Activated gamma-delta T cell treated with Interleukin-2 at 50 U/mL for 16 hours (primary cell): ENCODE results near the gene KCTD2.
"Not testable (repeated sequence)": the region's sequence is repeated elsewhere in the genome, so short reads cannot be mapped to it uniquely, and the experiment has no call there.

Source experiments
- DNase-seq: peaks from one replicate; pipeline ENCODE4 v3.0.0-alpha.2; 2020

The KCTD2 gene

DNA sequence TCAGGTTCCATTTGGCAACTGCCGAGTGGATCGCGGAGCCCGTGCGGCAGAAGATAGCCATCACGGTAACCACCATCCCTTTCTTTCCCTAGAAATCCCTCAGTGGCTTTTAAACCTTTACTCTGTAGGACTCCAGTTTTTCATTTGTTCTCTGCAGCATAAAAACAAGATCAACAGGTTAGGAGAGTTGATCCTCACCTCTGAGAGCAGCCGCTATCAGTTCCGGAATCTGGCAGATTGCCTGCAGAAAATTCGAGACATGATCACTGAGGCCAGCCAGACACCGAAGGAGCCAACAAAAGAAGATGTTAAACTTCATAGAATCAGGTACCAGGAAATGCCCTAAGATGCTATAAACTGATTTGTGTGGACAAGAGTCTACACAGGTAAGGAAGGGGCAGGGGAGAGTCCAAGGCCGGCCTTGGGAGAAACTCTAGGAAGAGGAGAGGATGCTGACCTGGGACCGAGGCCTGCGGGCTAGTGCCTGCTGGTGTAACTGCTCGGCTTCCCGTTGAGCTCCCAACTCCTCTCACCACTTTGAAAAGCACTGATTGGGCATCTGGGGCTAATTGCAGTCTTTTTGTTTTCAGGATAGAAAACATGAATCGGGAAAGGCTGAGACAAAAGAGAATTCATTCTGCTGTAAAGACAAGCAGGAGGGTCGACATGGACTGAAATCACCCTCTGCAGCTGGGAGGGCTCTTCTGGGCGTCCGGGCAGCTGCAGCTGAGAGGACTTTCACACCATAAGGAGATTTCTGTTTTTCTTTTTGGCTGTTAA, 26.5 kb upstream of the KCTD2 start:
- DNase-seq: no peak

DNA sequence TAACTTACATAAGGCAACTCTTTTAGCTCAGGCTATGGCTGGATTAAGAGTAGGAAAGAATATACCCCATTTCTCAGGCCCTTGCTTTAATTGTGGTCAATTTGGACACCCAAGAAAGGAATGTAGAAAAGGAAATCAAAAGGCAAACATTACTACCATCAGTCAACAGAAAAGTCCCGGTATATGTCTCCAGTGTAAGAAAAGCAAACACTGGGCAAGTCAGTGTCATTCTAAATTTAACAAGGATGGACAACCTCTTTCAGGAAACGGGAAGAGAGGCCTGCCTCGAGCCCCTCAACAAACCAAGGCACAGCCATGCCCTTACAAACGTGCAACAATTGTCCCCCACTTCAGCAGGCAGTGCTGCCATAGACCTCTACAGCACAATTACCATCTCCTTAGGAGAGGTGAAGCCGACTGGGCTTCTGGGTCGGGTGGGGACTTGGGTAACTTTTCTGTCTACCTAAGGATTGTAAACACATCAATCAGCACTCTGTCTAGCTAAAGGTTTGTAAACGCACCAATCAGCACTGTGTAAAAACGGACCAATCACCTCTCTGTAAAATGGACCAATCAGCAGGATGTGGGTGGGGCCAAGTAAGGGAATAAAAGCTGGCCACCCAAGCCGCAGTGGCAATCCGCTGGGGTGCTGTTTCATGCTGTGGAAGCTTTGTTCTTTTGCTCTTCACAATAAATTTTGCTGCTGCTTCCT, 22.2 kb upstream of the KCTD2 start:
- DNase-seq: peak; percentile 38

DNA sequence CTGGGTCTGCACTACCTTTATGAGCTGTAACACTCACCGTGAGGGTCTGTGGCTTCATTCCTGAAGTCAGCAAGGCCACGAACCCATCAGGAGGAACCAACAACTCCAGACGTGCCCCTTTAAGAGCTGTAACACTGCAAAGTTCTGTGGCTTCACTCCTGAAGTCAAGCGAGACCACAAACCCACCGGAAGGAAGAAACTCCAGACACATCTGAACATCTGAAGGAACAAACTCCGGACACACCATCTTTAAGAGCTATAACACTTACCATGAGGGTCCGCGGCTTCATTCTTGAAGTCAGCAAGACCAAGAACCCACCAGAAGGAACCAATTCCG, 21.7 kb upstream of the KCTD2 start:
- not testable (repeated sequence) for DNase-seq

DNA sequence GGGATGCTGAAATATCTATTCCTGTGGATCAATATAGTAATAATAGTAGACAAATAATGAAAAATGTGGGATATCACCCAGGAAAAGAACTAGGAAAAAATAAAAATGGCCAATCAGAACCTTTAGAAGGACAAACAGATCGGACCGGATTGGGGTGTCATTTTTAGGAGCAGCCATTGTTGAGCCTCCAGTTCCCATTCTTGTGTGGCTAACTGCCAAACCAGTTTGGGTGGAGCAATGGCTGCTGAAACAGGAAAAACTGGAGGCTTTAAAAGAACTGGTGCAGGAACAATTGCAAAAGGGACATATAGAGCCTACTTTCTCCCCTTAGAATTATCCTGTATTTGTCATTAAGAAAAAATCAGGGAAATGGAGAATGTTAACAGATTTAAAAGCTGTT, 20.4 kb upstream of the KCTD2 start:
- DNase-seq: not testable (repeated sequence)

DNA sequence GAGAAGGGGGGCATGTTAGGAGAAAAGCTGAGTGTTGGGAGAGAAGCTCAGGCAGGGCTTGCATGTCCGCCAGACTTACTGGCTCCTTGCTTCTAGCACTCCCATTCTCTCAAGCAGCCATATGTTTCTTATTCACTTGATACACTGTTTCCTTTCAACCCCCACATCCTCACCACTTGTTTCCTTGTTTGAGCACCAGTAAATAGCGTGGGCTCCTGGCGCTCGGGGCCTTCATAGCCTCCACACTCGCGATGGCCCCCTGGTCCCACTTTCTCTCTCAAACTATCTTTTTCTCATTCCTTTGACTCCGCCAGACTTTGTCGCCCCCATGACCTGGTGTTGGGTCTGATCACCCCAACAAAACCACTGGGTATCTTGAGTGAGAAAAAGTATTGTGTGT, 16.9 kb upstream of the KCTD2 start:
- DNase-seq: no peak

DNA sequence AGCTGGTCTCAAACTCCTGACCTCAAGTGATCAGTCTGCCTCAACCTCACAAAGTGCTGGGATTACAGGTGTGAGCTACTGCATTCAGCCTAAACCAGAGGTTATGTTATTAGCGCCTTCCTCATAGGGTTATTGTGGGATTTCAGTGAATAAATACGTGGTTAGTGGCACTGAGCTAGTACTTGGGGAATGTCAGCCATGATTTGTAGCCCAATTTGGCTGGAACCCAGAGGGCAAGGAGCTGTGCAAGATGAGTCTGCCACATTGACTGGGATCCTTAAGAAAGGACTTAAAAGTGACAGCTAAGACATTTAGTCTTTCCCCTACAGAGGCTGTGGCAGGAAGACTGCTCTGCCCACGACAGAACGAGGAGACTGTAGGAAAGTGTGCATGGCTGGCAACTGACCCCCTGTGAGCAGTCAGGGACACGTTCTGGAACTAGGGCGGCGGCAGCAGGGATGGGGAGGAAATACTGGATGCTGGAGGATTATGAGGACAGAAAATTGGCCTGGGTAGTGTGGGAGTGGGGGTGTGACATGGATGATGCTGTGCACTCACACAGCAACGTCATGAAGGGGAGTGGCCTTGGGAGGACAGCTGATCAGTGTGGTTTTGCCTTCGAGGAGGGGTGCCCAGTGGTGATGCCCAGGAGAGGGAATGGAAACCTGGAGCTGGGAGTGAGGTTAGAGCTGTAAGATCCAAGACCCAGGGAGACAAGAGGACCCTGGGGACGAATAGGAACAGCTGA, 14.9 kb upstream of the KCTD2 start:
- DNase-seq: peak; percentile 19

DNA sequence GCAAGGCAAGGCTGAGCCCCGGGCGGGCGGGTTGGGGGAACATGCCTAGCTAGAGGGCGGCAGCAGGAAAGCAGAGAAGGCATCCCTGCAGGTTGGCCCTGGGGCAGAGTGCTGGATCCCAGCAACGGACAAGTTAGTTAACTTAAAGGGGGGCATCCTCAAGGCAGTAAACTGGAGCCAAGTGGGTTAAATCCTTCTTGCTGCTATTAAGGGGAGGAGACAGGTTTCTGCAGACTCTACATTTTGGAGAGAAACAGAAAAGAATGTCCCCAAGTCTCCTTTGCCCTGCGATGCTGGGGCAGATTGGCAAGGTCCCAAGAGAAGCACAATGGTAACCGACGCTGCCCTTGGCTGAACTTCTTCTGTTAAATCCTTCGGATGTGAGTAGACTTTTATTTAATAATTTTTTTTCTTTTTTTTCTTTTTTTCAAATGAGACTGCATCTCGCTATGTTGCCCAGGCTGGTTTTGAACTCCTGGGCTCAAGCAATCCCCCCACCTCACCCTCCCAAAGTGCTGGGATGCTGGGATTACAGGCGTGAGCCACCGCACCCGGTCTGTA, 14.2 kb upstream of the KCTD2 start:
- DNase-seq: no peak

DNA sequence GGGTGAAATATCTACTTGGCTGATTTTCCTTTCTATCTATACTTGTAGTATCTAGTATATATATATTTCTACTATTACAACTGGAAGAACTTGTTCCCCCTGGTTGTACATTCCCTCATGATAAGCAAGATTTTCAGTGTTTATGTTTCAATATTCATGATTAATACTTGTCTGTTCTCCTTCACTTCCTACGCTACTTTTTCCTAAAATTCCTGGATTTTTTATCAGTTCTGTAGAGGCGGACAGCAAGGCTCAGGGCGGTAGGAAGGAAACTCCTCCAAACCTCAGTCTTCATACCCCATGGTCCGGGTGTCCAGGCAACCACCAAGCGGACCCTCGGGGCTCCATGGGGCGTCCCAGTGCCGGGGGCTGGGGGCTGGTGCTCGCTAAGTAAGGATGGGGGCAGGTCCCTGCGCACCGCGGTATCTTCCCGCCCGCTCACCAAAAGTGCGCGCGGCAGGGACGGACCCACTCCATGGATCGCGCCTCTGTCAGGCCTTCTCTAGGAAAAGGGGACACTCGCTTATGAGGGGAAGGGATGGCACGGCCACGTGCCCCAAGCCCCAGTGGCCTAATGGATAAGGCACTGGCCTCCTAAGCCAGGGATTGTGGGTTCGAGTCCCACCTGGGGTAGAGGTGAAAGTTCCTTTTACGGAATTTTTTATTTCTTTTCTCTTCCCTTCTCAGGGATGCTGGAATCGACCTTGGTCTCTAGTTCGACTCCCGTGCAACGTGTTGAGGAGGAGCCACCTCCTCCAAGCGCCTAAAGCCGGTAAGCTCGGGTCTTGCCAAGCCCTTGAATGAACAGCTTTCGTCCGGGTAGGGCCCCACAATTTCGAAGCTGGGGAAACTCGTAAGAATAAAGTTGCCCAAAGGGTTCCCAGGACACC, 13.4 kb upstream of the KCTD2 start:
- peak; percentile 74 for DNase-seq

DNA sequence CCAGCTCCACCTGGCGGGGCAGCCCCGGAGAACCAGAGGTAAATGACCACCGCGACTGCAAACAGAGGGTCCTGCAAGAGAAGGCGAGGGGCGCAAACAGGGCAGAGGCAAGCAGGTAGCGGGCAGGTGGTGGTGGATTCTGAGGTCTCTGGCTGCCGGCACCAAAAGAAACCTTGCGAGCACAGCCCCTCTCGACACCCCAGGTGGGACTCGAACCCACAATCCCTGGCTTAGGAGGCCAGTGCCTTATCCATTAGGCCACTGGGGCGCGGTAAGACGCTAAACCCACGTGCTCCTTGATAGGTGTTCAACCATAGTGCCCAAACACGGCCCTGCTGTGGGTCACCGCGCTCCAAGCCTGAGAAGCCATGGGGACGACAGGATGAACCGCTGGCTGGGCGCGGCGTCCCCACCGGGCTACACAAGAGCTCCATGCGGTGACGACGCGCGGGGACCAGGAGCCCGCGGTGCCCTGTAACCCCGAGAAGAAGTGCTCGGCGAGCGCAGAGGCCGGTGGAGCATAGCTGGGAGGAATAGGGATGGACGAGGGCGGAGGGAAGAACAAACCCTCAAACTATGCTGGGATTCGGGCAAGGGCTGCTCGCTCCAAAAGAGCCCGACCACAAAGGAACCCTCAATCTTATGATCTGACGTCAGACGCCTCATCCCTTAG, 12.7 kb upstream of the KCTD2 start:
- DNase-seq: peak; percentile 64

DNA sequence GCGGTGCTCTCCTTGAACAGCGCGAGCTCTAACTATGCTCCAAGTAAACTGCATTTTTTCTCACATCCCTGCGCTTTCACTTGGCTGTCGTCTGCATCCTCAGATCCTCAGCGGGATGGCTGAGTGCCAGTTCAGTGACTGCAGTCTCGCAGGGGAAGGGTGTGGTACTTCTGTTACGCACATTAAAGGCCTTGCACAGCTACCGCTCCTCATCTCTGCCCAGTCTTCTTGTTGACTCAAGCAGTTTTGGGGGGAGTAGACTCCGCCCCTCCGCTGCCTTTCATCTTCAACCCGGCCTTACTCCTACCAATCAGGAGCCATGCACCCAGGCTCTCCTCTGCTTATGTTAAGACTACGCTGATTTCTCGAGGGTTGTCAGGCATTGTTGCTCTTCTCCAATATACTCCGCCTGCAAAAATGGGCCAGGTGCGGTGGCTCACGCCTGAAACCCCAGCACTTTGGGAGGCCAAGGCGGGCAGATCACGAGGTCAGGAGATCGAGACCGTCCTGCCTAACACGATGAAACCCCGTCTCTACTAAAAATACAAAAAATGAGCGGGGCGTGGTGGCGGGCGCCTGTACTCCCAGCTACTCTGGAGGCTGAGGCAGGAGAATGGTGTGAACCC, 10.3 kb upstream of the KCTD2 start:
- peak; percentile 84 for DNase-seq

DNA sequence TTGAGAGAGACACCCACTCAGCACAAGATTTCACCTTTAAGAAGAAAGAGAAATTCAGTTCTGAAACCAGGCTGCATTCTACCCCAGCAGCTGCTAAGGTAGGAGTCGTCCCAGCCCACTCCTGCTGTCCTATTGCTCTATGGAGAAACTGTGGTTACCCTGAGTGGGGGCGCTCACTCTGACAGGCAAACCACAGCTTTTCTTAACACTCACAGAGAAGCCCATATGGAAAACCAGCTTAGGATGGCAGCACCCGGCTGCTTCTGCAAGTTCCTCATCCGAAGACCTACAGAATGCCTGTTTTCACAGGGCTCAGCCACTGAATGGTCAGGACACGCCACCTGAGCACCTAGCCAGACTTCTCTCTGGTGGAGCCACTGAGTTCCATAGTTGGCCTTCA, 7.8 kb upstream of the KCTD2 start:
- DNase-seq: no peak

DNA sequence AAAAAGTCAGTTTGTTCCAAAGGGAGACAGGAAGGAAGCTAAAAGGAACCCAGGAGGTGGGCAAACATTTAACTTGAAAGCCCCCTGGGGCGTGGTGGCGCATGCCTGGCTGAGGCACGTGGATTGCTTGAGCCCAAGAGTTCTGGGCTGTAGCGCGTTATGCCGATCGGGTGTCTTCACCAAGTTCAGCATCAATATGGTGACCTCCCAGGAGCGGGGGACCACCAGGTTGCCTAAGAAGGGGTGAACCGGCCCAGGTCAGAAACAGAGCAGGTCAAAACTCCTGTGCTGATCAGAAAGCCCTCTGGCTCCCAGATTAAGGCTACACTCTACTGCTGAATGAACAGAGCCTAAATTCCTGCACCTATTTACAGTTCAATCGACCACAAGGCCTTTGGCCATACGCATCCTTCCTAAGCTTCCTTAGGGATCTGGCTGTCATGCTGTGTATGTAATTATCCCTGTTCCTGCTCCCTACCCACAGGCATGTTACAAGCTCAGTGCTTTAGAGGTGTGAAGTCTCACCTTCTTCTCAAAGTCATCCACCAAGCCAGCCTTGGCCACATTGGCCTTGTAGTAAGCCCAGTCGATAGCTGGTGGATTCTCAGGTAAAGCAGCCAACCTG, 5.3 kb upstream of the KCTD2 start:
- no peak for DNase-seq

DNA sequence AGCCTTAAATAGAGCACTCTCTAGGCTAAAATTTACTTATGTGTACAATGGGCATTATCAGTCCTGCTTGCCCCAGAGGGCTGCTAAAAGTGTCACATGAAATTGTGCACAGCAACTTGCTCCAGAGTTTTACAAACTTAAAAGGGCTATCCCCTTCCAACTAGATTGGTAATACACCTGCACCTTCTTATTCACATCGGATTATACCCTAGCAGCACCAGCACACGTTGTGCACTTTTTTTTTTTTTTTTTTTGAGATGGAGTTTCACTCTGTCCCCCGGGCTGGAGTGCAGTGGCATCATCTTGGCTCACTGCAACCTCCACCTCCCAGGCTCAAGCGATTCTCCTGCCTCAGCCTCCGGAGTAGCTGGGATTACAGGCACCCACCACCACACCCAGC, 3.2 kb upstream of the KCTD2 start:
- DNase-seq: not testable (repeated sequence)

DNA sequence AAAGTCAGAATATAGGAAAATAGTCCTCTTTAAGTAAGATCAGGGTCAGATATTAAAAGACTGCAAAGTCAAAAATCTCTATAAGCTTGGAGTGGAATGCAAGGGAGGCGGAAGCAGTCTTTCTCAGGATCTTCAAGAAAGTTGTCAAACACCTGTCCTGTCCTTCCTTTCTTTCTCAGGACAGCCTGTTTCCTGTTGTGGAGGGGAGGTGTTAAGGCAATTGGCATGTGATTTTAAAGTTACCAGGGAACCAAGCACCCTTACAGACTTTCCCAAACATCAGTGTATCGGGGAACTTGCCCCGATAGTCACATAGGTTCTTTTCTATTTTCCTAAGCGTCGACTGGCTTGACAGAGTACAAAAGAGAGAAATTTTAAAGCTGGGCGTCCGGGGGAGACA, 2.3 kb upstream of the KCTD2 start:
- DNase-seq: no peak

DNA sequence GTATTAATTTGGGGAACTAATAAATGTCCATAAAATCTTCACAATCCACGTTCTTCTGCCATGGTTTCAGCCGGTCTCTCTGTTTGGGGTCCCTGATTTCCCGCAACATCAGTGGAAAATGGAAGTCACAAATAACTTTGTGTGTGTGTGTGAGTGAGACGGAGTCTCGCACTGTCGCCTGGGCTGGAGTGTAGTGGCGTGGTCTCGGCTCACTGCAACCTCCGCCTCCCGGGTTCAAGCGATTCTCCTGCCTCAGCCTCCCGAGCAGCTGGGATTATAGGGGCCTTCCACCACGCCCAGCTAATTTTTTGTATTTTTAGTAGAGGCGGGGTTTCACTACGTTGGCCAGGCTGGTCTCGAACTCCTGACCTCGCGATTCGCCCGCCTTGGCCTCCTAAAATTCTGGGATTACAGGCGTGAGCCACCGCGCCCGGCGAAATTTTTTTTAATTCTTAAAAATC, 1.0 kb upstream of the KCTD2 start:
- not testable (repeated sequence) for DNase-seq

DNA sequence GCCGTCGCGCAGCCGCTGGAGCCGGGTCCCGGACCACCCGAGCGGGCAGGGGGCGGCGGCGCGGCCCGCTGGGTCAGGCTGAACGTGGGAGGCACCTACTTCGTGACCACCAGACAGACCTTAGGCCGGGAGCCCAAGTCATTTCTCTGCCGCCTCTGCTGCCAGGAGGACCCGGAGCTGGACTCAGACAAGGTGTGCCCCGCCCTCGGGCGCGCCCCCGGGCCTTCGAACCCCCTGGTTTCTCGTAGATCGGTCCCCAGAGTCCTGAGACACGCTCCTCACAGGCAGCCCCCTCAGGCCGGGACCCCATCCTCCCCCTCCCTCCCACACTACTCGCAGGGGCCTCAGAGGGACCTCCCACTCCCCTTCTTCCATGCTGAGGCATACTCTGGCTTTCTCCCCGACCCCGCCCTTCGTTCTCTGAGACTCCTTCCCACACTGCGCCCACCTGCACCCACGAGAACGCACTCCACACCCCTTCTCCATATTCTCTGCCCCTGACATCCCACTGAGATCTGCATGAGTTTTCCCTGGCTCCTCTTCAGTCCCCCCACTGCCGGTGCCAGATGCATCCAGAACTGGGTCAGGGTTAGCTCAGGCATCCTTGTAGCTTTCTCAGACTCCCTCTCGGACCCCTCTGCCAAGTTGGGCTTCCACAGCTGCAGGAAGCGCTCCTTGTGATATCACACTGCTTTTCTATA, 523 bp downstream of the KCTD2 start:
- DNase-seq: peak; percentile 23

DNA sequence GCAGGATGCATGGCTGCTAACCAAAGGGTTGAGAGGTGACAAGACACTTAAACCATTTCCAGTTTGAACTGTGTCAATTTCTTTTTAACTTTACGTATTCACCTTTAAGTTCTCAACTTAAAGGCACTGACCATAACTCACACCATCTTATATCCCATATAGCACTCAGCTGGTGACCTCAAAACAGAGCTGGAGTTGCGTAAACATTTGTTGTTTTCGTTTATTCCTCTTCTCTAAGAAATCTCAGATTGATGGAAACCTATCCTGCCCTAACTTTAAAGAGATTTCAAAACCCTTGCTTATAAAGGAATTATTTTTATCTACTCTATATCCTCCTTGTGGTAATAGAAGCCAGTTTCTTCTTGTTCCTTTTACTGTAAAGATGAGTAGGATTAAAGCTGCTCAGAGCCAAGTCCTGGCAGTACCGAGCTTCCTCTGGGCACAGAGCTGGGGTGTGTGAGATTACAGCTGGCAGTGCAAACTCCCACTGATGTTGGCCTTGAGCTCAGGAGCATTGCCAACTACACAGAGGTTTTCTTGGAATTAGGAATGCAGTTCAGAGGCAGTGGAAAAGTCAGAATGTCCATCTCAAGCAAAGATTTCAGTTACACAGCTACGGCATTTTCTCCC, 1.3 kb downstream of the KCTD2 start:
- no peak for DNase-seq

DNA sequence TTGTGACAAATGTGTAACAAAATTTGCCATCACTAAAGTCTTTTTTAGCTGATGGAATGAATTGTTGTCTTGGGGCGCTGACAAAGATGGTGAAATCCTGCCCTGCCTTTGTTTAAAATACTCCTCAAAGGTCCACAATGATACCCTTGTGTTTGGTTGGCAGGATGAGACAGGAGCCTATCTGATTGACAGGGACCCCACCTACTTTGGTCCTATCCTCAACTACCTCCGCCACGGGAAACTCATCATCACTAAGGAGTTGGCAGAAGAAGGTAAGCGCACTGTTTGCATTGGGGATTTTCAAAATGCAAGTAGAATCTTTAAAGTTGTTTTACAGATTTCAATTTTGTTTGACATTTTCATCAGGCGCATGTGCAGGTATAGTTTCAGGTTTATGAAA, 2.0 kb downstream of the KCTD2 start:
- DNase-seq: no peak

DNA sequence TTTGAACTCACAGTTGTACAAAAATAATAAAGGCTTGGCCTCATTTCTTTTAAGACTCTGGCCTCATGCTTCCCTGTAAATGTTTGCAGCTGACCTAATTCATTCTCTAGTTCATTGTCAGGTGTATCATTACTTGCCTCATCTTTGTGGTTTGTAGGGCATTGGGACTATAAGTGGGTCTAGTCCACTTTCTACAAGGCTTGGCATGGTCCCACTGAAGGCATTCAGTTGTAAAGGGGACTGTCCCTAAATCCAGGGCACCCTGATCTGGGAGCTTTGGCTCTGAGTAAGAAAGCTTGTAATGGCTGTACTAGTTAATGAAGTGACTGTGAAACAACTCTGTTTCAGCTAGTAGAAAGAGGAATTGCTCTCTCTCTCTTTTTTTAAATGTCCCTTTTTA, 2.7 kb downstream of the KCTD2 start:
- no peak for DNase-seq

DNA sequence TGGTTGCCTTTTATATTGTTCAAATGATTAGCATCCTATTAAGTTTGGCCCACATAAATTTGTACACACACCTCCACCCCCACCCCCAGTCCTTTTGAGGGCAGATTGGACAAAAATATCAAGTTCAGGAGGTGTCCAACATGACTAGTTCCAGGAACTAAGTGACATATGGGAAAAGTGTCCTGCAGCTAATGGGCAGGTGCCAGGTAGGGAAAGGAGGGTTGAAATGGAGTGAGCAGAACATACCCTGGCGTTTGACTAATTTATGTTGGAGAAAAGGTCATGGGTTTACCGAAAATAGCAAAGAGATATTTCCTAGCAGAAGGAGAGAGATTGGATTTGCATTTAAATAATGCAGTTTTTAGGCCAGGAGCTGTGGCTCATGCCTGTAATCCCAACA, 4.9 kb downstream of the KCTD2 start:
- no peak for DNase-seq
